Neural cell (in vitro differentiated cells): ENCODE results near the gene TTC13.

Experiments
- EP300 ChIP-seq: fragments of 450-650 bp; conservative IDR thresholded peaks from 2 replicates; pipeline ENCODE4 v1.6.1; 2014; ENCODE audit warnings: antibody characterized with exemption, mild to moderate bottlenecking, moderate library complexity; ENCODE audit not compliant: poor library complexity, severe bottlenecking
- EZH2 ChIP-seq: fragments of 200-600, 300-800 bp; shearing (Covaris generic), sonication (generic); IDR thresholded peaks from 2 replicates; pipeline ENCODE4 v1.6.1; 2014; ENCODE audit warnings: antibody characterized with exemption, low read length, borderline replicate concordance, mild to moderate bottlenecking; ENCODE audit not compliant: insufficient read depth, poor library complexity, severe bottlenecking
- RAD21 ChIP-seq: fragments of 450-650 bp; conservative IDR thresholded peaks from 2 replicates; pipeline ENCODE4 v1.6.1; 2014; ENCODE audit warnings: antibody characterized with exemption, mild to moderate bottlenecking, moderate library complexity
- REST ChIP-seq: IDR thresholded peaks from 2 replicates; pipeline ENCODE4 v1.6.1; 2012; ENCODE audit warnings: borderline replicate concordance
- TF ChIP-seq, protein P1 (sequence below): fragments of 450-650 bp; IDR thresholded peaks from 2 replicates; pipeline ENCODE4 v1.5.1; 2014; ENCODE audit warnings: antibody characterized with exemption, mild to moderate bottlenecking, moderate library complexity; ENCODE audit not compliant: poor library complexity, severe bottlenecking

DNA sequence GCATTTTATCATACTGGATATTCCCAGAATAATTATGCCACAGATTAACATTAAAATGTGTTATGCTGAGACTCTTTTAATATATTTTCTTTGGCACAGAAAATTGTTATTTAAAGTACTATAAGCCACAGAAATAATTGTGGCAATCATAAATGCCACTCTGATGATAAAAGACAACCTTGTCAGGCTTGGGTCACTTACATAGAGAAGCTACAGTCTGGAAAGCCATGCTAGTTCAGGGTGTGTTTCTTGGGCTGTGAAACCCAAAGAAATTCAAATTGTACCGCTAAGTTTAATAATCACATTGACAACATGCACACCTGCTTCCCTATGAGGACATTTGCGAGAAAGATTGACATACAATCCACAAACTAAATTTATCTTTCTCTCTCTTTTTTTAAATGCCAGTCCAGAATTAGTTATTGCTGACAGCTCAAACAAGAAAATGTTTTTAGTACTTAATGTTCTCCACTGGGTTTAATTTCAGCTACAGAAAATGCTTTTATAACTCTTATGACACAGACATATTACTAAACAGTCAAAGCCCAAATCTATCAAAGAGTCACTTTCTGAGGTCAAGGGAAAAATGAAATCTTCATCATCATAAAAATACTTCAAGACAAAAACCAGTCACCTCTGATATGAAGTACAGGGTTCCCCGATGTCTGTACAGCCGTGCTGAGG is 38.7 kb downstream of the TTC13 start:
- TF ChIP-seq, protein P1, sequence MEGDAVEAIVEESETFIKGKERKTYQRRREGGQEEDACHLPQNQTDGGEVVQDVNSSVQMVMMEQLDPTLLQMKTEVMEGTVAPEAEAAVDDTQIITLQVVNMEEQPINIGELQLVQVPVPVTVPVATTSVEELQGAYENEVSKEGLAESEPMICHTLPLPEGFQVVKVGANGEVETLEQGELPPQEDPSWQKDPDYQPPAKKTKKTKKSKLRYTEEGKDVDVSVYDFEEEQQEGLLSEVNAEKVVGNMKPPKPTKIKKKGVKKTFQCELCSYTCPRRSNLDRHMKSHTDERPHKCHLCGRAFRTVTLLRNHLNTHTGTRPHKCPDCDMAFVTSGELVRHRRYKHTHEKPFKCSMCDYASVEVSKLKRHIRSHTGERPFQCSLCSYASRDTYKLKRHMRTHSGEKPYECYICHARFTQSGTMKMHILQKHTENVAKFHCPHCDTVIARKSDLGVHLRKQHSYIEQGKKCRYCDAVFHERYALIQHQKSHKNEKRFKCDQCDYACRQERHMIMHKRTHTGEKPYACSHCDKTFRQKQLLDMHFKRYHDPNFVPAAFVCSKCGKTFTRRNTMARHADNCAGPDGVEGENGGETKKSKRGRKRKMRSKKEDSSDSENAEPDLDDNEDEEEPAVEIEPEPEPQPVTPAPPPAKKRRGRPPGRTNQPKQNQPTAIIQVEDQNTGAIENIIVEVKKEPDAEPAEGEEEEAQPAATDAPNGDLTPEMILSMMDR = no peak
- TF ChIP-seq EP300 (no peak), RAD21 (no peak), REST (no peak), EZH2 (no peak)
